ENCODE measurements around the gene DGKI.

The DGKI gene

GRCh38 chr7:137684316-137684715 lies 162.5 kb downstream of the DGKI start:
- DNase-seq (ENCODE audit: low read depth), result no peak
- TF ChIP-seq, protein P1, sequence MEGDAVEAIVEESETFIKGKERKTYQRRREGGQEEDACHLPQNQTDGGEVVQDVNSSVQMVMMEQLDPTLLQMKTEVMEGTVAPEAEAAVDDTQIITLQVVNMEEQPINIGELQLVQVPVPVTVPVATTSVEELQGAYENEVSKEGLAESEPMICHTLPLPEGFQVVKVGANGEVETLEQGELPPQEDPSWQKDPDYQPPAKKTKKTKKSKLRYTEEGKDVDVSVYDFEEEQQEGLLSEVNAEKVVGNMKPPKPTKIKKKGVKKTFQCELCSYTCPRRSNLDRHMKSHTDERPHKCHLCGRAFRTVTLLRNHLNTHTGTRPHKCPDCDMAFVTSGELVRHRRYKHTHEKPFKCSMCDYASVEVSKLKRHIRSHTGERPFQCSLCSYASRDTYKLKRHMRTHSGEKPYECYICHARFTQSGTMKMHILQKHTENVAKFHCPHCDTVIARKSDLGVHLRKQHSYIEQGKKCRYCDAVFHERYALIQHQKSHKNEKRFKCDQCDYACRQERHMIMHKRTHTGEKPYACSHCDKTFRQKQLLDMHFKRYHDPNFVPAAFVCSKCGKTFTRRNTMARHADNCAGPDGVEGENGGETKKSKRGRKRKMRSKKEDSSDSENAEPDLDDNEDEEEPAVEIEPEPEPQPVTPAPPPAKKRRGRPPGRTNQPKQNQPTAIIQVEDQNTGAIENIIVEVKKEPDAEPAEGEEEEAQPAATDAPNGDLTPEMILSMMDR (conservative IDR thresholded peaks at IDR 0.05; ENCODE audit: low read length), result no peak
- no peak overlapping the region for H3K4me3 ChIP-seq (ENCODE audit: low read length)

DNA sequence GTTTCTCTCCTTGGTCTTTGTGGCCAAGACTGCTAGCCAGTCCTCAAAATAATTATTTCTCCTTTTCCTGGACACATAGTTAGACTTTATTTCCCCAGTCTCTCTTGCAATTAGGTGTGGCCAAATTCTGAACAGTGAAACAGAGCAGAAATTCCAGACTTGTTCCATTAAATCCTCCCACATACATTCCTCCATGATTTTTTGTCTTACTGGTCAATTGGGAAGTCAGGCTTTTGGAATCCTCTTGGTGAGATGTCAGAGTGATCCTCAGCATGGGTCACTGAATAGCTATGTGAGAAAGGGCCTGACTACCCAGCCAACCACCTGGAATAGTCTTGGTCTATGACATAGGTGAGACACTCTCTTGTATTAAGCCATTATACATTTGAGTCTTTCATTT lies 164.2 kb downstream of the DGKI start:
- no peak overlapping the region for H3K4me3 ChIP-seq (ENCODE audit: low read length)
- DNase-seq (ENCODE audit: low read depth), result peak; percentile 95
- TF ChIP-seq, protein P1 (conservative IDR thresholded peaks at IDR 0.05; ENCODE audit: low read length), result no peak

GRCh38 chr7:137681657-137682562 lies 164.9 kb downstream of the DGKI start:
- TF ChIP-seq, protein P1 (conservative IDR thresholded peaks at IDR 0.05; ENCODE audit: low read length), result no peak
- no peak overlapping the region for H3K4me3 ChIP-seq (ENCODE audit: low read length)
- DNase-seq (ENCODE audit: low read depth), result peak; percentile 93

DNA sequence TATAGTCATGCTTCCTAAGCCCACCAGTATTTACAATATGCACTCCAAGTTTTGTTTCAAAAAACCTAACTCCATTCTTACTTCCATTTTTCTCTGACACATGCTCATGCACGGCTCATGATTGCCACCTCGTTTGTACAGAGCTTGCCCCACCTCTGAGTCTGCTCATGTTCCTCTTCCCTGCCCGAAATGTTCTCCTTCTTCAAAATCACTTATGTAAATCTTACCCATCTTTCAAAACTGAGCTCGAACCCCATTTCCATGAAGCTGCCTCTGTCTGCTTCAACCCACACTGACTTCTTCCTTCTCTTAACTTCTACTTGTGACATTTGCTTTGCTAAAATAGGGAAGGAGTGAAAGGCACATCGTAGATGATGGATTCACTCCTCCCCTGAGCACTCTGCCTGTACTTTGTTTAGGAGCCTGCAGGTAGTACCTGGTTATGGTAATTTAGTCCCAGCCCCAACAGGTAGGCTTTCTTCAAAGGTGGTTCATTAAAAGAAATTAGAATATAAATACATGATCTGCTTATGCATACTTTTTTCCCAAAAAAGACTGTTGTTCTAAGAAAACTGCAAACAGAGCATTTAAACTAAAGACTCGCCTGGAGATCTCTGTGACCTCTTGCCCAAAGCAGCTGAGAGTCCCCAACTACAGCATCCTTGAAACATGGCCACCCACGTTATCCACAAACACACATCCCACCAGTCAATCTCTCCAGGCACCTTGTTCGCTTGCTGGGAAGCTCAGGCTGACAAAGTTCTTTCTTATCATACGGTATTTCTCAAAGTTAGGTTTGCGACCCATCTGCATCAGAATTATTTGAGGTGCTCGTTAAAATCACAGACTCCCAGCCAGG lies 172.0 kb downstream of the DGKI start:
- DNase-seq (ENCODE audit: low read depth), result no peak
- no peak overlapping the region for H3K4me3 ChIP-seq (ENCODE audit: low read length)
- TF ChIP-seq, protein P1 (conservative IDR thresholded peaks at IDR 0.05; ENCODE audit: low read length), result no peak

GRCh38 chr7:137674048-137674447 lies 172.7 kb downstream of the DGKI start:
- TF ChIP-seq, protein P1 (conservative IDR thresholded peaks at IDR 0.05; ENCODE audit: low read length), result no peak
- no peak for DNase-seq (ENCODE audit: low read depth)
- no peak overlapping the region for H3K4me3 ChIP-seq (ENCODE audit: low read length)

GRCh38 chr7:137671920-137672319 lies 174.9 kb downstream of the DGKI start:
- TF ChIP-seq, protein P1 (conservative IDR thresholded peaks at IDR 0.05; ENCODE audit: low read length), result no peak
- no peak for DNase-seq (ENCODE audit: low read depth)
- H3K4me3 ChIP-seq (ENCODE audit: low read length), result no peak overlapping the region
